ENCODE data around the gene RNF145.
A peak's percentile ranks its signal among the peaks of the same experiment; 100 is the strongest.
"Not testable (repeated sequence)": the region's sequence is repeated elsewhere in the genome, so short reads cannot be mapped to it uniquely, and the experiment has no call there.

Gene RNF145

GRCh38 chr5:159209438-159210209 lies at the start of gene RNF145:
Gene RNF145, minus strand, starts transcription at chr5:159209553. Its CDS starts 5,936 bp downstream, at chr5:159203617.
- peak; percentile 77 for DNase-seq (ENCODE audit: low spot score)

DNA sequence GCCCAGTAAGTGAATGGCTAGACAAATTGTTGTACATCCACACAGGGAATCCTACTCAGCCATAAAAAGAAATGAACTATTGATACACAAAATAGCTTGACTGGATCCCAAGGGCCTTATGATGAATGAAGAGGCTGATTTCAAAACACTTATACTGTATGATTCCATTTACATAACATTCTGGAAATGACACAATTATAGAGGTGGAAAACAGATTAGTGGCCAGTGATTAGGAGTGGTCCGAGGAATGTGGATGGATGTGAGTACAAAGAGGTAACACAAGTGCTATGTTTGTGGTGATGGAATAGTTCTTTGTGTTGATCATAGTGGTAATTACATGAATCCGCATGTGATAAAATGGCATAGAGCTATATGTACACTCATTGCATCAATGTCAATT lies 49.0 kb upstream of the RNF145 start:
- no peak for DNase-seq (ENCODE audit: low spot score)

GRCh38 chr5:159257629-159258283 lies 48.4 kb upstream of the RNF145 start:
- DNase-seq (ENCODE audit: low spot score), result no peak

DNA sequence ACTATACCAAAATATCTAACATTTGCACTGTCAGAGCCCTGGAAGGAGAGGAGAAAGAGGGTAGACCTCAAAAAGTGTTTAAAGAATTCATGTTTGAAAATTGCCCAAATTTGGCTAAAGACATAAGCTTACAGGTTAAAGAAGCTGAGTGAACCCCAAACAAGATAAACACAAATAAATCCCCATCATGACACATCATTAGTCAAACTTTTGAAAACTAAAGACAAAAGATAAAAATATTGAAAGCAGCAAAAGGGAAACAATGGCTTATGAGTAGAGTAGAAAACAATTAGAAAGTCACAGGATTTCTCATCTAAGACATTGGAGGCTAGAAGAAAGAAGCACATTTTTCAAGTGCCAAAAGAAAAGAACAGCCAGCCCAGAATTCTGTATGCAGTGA lies 47.7 kb upstream of the RNF145 start:
- DNase-seq (ENCODE audit: low spot score), result no peak

GRCh38 chr5:159252195-159252594 lies 42.8 kb upstream of the RNF145 start:
- no peak for DNase-seq (ENCODE audit: low spot score)

DNA sequence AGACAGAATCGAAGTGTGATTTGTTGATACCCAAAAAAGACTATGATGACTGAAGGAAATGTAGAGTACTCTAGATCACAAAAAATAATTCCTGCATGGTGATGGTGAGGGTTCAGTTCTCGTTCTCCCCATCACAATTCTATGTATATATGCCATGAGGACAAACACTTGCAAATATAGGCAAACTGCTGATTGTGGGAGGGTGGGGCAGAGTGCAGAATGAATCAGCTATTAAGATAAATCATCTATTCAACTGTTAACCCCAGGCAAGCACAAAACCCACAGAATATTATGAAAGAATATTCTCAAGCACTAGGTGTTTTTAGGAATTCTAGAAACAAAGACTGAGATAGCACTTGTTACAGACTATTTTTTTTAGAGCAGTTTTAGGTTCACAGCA lies 39.8 kb upstream of the RNF145 start:
- no peak for DNase-seq (ENCODE audit: low spot score)

GRCh38 chr5:159244890-159245289 lies 35.5 kb upstream of the RNF145 start:
- DNase-seq (ENCODE audit: low spot score), result no peak

DNA sequence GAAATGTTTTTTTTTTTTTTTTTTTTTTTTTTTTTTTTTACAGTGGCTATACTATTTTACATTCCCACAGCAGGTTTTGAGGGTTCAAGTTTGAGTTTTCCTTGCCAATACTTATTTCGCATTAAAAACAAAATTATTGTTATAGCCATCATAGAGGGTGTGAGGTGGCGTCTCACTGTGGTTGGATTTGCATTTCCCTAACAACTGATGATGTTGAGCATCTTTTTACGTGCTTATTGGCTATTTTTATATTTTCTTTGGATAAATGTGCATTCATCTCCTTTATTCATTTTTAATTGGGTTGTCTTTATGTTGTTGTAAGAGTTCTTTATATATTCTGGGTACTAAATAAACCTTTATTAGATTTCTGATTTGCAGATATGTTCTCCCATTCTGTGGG lies 34.8 kb upstream of the RNF145 start:
- no peak for DNase-seq (ENCODE audit: low spot score)

- DNase-seq (ENCODE audit: low spot score), result no peak
Observed at GRCh38 chr5:159243385-159243784, 34.0 kb upstream of the RNF145 start.

DNA sequence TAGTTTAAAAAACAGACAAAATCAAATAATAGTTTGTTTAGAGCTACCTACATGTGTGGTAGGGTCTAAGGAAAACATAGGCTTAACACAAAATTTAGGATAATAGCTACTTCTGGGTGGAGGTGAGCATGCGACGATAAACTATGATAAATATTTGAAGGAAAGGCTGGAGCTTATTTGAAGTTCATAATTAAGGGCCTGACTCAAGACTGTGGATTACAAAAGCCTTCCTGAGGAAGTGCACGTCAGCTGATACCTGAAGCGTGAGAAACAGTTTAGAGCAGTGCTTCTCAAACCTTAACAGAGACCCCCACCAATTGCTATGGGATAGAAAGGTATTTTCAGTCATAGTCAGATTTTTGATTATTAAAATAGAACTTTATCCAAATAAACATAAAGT lies 33.3 kb upstream of the RNF145 start:
- DNase-seq (ENCODE audit: low spot score), result no peak

- no peak for DNase-seq (ENCODE audit: low spot score)
Observed at GRCh38 chr5:159241946-159242552, 32.7 kb upstream of the RNF145 start.

DNA sequence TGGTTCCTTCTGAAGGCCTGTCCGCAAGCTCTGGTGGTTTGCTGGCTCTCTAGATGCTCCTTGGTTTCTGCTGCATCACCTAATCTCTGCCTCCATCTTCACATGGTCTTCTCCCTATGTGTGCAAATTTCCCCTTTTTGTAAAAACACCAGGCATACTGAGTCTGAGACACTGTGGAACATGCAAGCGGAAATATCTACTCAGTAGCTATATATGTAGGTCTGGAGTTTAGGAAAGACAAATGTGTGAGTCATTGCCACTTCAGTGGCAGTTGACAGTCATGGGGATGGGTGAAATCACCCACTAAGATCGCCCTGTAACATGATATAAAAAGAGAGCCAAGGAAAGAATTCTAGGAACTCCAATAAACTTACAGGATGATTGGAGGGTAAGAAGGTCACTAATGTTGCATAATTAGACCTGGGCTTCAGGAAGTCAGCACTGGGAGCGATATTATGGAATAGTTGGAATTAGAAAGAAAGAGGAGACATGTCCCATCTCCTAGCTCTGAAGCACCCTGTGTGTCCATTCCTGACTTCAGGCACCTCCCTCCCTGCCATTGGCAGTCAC lies 31.0 kb upstream of the RNF145 start:
- DNase-seq (ENCODE audit: low spot score), result no peak

DNA sequence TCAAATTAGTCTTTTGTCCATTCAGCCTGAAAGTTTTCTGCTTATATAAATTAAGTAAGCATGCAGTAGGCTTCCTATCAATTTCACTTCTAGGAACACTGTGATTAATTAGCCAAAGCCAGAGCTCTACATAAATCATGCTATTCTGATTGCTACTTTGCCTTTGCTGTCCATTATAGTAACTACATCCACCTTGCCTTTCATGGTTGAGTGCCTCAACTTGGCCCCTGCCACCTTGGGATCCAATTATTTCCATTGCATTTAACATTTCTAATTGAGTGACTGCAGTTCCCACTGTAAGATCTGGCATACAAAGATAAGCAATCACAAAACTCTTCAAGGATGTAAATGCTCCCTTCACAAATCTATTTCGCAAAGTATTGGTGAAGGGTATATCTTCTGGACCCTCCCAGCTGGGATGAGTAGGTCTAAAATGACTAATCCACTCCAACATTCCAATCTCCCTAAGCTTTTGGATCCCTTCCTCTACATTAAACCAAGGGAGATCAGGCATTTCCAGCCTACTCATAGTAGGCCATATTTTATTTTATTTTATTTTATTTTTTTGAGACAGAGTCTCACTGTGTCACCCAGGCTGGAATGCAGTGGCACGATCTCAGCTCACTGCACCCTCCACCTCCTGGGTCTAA lies 26.6 kb upstream of the RNF145 start:
- DNase-seq (ENCODE audit: low spot score), result not testable (repeated sequence)

GRCh38 chr5:159231167-159231566 lies 21.8 kb upstream of the RNF145 start:
- no peak for DNase-seq (ENCODE audit: low spot score)

- no peak for DNase-seq (ENCODE audit: low spot score)
Observed at GRCh38 chr5:159230657-159231056, 21.3 kb upstream of the RNF145 start.

DNA sequence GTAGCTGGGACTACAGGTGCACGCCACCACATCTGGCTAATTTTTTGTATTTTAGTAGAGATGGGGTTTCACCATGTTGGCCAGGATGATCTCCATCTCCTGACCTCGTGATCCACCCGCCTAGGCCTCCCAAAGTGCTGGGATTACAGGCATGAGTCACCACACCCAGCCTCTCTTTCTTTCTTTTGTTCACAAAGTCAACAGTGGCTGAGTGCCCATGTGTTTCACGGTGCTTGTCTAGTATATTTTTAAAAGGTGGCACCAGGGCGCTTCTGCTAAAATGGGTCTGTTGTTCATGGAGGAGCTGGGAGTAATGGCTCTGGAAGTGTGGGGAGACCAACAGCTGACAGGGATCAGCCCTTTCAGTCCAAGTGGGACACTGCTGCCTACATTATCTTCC lies 18.7 kb upstream of the RNF145 start:
- not testable (repeated sequence) for DNase-seq (ENCODE audit: low spot score)

DNA sequence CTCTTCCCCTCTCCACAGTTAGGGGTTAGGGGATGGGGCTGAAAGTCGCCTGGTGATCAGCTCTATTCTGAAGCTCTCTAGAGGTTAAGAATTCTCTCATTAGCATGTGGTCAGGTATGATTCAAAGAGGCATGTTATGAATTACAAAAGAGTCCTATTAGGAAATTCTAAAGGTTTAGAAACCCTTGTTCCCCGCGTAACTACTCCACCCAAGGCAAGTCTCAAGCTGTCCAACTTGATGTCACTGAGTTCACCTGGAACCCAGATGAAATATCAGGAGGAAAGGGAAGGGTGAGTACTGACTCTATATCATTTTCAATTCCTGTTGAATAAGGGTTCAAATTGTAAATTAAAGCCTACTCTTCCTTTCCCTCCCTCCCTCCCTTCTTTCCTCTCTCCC lies 18.1 kb upstream of the RNF145 start:
- no peak for DNase-seq (ENCODE audit: low spot score)

DNA sequence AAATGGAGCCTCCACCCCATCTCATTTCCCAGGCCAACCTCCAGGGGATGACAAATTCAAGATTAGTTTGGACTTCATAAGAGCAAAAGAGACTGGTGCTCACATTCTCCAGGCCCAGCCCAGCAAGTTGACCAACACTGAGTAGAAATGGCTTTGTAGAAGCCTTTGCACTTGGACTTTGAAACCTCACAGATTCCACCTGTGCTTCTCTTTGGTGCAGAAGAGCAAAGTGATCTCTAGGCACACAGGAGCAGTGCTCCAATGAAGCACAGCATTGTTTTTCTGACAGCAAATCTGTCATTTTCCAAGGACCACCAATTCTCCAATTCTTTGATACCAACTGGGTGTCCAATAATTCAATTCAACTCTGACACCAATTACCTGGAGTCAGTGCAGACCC lies 17.1 kb upstream of the RNF145 start:
- DNase-seq (ENCODE audit: low spot score), result no peak

DNA sequence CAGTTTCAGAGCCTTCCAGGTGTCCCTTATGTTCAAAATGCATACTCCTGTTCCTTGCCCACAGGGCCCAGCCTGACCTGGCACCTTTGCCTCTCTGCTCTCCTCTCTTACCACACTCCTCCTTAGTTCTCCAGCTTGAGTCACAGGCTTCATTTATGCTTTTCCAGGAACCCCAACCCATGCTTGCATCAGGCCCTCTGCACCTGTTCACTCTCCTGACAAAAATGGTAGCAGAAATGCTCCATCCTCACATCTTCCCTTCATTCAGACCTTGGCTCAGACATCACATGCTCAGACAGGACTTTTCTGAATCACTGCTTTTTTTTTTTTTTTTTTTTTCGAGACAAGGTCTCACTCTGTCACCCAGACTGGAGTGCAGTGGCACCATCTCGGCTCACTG lies 15.1 kb upstream of the RNF145 start:
- DNase-seq (ENCODE audit: low spot score), result no peak

DNA sequence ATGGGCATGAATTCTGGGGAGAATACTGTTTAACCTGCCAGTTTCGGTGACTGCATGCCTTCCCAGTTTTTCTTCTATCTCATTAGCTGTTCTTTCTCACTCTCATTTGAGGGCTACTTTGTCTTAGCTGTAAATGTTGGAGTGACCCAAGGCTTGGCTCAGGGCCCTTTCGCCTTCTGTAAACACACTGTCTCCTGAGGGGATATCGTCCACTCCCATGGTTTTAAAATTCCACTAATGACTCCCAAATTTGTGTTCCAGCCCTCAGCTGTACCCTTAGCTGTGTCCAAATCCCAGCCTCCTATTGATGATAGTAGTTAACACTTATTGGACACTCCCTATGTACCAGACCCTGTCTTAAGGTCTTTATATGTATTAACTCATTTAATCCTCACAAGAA lies 14.1 kb upstream of the RNF145 start:
- no peak for DNase-seq (ENCODE audit: low spot score)

DNA sequence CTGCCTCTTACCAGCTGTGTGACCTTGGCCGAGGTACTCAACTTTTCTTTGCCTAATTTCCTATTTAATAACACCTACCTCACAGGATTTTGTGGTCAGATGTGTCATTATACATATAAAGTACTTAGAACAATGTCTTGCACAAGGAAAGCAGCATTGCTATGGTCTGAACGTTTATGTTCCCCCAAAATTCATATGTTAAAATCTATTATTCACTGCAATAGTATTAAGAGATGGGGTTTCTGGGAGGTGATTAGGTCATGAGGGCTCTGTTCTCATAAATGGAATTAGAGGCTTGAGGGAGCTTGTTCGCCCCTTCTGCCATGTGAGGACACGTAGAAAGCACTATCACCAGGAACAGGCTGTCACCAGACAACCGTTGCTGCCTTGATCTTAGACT lies 10.9 kb upstream of the RNF145 start:
- DNase-seq (ENCODE audit: low spot score), result no peak

GRCh38 chr5:159218595-159219023 lies 9.3 kb upstream of the RNF145 start:
- DNase-seq (ENCODE audit: low spot score), result no peak
